Stimulated activated CD4-positive, alpha-beta T cell treated with anti-CD3 and anti-CD28 coated beads, TNF-alpha, amount 100 ng/mL, for 4 hours (primary cell): ENCODE measurements around the gene CACNA1S.

ENCODE experiments used
- DNase-seq, 3 experiments: peaks; one replicate each; pipeline ENCODE4 v3.0.0-alpha.2; 2020; ENCODE audit warnings: low read depth in 3 of 3

The CACNA1S gene

DNA sequence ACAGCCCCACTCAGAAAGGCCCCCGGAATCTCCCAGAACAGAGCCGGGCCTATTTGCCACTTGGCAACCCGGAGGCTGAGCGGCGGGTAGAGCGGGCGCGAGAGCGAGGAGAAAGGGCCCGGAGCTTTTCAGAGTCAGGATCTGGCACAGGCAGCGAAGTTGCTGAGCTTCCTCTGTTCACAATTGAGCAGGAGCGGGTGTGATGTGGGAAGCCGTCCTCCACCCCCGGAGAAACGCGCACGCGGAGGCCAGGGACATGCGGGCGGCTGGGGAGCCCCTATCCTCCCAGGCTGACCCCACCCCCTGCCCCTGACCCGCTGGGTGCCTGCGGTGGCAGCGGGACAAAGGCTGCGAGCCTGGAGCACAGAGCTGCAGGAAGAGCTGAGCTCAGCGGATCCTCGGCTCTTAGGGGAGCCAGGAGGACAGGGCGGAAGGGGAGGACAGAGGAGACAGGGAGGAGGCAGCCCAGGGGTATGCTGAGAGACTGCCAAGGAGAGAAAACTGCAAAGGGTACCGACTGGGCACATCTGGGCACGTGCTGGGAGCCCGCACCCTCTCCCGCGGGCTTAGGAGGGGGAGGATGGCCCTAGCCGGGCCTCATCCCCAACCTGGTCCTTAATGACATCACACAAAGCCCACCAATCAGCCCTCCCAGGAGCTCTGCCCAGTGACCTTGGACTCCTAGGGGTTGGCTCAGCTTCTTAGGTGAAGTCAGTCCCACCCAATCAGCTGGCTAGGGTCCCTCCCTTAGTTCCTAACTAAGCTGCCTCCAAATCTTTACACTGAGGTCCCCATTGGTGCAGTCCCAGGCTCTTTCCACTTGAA is 98.0 kb downstream of the CACNA1S start:
- no peak for DNase-seq

- no peak for DNase-seq
Measured at GRCh38 chr1:201013031-201013485, 99.2 kb downstream of the CACNA1S start.

DNA sequence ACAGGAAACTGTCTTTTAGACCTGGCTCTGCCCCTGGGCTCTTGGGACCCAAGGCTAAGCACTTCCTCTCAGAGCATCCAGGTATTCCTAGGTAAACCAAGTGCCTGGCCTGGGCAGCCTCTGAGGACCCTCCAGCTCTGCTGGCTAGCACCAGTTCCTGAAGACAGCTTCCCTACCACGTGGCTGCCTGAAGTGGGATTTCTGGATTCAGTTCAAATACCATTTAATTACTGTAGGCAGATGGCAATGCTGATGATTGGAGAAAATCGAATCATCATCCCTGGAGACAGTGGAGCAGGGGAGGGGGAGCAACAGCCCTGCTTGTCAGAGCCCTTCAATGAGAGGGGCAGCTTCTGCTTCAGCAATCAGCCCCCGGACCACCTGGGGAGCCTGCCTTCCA is 100.6 kb downstream of the CACNA1S start:
- DNase-seq: no peak

GRCh38 chr1:201009962-201010645 is 102.1 kb downstream of the CACNA1S start:
- no peak for DNase-seq

- no peak for DNase-seq
Measured at GRCh38 chr1:201008666-201009360, 103.4 kb downstream of the CACNA1S start.

- no peak for DNase-seq
Measured at GRCh38 chr1:201007481-201007880, 104.7 kb downstream of the CACNA1S start.

GRCh38 chr1:201006450-201006849 is 105.8 kb downstream of the CACNA1S start:
- no peak for DNase-seq

DNA sequence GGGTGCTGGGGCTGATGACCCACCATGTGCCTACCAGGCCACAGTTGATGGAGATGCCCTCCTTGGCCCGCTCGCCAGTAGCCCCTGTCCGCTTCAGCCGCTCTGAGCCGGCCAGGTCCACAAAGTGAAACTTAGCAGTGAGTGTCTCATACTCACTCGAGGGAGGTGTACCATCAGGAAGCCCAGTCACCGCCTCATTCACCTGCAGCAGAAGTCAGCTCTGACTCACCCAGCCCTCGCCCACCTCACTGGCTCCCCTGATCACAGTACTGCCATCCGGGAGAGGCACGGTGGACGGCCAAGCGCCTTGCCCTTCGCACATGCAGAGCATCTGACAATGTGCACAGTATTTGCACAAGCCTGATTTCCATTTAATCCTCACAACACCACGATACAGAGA is 107.5 kb downstream of the CACNA1S start:
- no peak for DNase-seq

DNA sequence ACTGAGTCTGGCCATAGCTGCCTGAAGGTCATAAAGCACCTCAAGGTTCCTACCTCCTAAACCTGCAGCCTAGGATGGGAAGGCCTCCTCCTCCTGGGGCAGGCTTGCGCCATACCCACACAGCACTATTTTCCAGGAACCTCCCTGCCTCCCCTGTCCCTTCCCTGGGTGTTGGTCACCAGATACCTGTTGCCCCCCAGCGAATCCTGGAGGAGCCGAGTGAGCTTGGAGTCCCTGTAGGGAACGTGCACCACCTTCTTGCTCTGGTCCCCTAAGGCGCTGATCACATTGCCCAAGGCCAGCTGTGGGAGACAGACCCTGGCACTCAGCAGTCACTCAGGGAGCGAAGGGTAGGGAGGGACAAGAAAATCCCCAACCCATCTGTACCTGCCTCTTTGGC is 108.1 kb downstream of the CACNA1S start:
- no peak for DNase-seq

GRCh38 chr1:201002510-201002909 is 109.7 kb downstream of the CACNA1S start:
- DNase-seq: no peak

DNA sequence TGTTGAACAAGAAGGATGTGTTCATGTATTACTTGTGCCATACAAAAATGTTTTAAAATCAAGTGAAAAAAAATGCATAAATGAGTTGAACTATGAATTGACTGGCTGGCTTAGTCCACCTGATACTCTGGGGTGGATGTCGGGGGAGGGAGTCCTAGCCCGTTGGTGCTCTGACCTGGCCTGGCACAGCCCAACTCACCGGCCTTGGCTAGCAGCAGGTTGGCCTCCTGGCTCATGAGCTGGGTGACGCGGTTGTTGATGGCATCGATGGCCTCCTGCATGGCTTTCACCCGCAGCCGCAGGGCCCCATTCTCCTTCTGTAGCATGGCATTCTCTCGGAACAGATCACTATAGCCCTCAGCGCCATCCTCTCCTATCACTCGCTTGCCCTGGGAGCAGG is 110.3 kb downstream of the CACNA1S start:
- DNase-seq: no peak

- no peak for DNase-seq
Measured at GRCh38 chr1:201000391-201000790, 111.8 kb downstream of the CACNA1S start.

GRCh38 chr1:200999667-201000066 is 112.6 kb downstream of the CACNA1S start:
- DNase-seq: no peak

GRCh38 chr1:200998323-200998722 is 113.9 kb downstream of the CACNA1S start:
- DNase-seq: no peak

- no peak for DNase-seq
Measured at GRCh38 chr1:200992382-200993048, 119.7 kb downstream of the CACNA1S start.

DNA sequence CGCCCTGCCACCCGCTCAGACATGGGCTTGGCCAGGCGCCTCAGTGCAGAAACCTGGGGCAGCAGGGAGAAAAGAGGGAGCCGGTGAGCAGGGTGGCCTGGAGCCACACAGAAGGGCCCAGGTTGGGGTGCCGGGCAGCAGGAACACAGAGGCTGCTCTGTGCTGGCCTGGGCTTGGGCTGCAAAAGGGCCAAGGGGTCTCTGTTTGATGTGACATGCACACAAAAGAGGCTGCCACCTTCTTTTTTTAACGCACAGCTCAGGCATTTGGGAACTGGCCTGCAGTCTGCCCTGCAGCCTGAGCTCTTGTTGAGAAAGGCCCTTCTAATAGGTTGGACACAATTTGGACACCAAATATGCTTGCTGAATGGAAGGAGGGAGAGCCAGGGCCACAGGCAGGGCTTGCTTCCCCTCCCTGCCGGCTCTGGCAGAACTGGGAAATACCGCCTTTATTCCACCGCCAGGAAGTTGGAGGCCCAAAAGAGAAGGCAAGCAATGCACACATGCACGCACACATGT is 121.1 kb downstream of the CACNA1S start:
- DNase-seq: no peak

- no peak for DNase-seq
Measured at GRCh38 chr1:200990114-200990513, 122.1 kb downstream of the CACNA1S start.
